Nephron (organoid): ENCODE results near the gene U2AF2.

ENCODE experiments used
- H3K27ac Mint-ChIP-seq, 3 experiments: 2 replicates each; pipeline ENCODE4 v1.8.0; 2020; ENCODE audit warnings: mixed read lengths in 3 of 3, mild to moderate bottlenecking in 2 of 3, moderate library complexity in 1 of 3
- H3K27me3 Mint-ChIP-seq: 2 replicates; pipeline ENCODE4 v1.8.0; 2021; ENCODE audit warnings: low read depth, mild to moderate bottlenecking, moderate library complexity, mixed read lengths
- H3K36me3 Mint-ChIP-seq: 2 replicates; pipeline ENCODE4 v1.8.0; 2020; ENCODE audit warnings: low read depth, mixed read lengths
- H3K4me1 Mint-ChIP-seq: 2 replicates; pipeline ENCODE4 v1.8.0; 2020; ENCODE audit warnings: mixed read lengths
- H3K4me3 Mint-ChIP-seq, 3 experiments: 2 replicates each; pipeline ENCODE4 v1.8.0; 2020; ENCODE audit warnings: mild to moderate bottlenecking in 3 of 3, mixed read lengths in 3 of 3, moderate library complexity in 2 of 3
- H3K9me3 Mint-ChIP-seq: 2 replicates; pipeline ENCODE4 v1.8.0; 2020; ENCODE audit warnings: mixed read lengths
- TF ChIP-seq, protein P1 (sequence below), 3 experiments: fragments of 200-600 bp; sonication (generic); IDR thresholded peaks; one replicate each; pipeline ENCODE4 v1.5.0; 2021; ENCODE audit warnings: antibody characterized with exemption in 3 of 3; ENCODE audit not compliant: unreplicated experiment in 3 of 3

The U2AF2 gene

GRCh38 chr19:55623130-55623529 lies 31.7 kb upstream of the U2AF2 start:
- Mint-ChIP-seq H3K4me3 (peak overlapping the region; percentile 91 to 94 (median 93)), H3K9me3 (no peaks in the 10 kb centered on the region), H3K27me3 (no peaks in the 10 kb centered on the region), H3K4me1 (peaks cover 18% of the 10 kb centered on the region), H3K27ac (peak overlapping the region; percentile 96 to 99 (median 98)), H3K36me3 (peaks cover 16% of the 10 kb centered on the region)
- TF ChIP-seq, protein P1, sequence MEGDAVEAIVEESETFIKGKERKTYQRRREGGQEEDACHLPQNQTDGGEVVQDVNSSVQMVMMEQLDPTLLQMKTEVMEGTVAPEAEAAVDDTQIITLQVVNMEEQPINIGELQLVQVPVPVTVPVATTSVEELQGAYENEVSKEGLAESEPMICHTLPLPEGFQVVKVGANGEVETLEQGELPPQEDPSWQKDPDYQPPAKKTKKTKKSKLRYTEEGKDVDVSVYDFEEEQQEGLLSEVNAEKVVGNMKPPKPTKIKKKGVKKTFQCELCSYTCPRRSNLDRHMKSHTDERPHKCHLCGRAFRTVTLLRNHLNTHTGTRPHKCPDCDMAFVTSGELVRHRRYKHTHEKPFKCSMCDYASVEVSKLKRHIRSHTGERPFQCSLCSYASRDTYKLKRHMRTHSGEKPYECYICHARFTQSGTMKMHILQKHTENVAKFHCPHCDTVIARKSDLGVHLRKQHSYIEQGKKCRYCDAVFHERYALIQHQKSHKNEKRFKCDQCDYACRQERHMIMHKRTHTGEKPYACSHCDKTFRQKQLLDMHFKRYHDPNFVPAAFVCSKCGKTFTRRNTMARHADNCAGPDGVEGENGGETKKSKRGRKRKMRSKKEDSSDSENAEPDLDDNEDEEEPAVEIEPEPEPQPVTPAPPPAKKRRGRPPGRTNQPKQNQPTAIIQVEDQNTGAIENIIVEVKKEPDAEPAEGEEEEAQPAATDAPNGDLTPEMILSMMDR (IDR thresholded peaks at IDR 0.05; ENCODE audit: unreplicated experiment in 3 of 3): no peak

DNA sequence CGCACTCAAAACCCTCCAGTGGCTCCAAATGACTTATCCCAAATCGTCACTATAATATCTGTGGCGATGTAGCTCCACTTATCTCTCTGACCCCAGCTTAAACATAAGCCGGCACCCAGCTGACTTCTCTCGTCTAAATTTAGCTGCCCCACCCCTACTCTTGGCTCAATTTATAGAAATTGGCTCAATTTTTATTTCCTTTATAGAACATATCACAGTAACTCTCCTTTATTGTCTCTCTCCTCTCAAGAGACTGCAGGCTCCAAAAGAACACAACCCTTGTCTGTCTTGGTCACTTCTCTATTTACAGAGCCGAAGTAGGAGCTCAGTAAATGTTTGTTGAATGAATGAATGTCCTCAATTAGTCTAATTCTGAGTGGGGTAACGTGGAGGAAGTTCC lies 31.3 kb upstream of the U2AF2 start:
- peaks cover 18% of the 10 kb centered on the region for H3K4me1 Mint-ChIP-seq
- no peaks in the 10 kb centered on the region for H3K27me3 Mint-ChIP-seq
- peaks cover 16% of the 10 kb centered on the region for H3K36me3 Mint-ChIP-seq
- peak overlapping the region; percentile 91 to 94 (median 93) for H3K4me3 Mint-ChIP-seq
- H3K9me3 Mint-ChIP-seq: no peaks in the 10 kb centered on the region
- H3K27ac Mint-ChIP-seq: peak overlapping the region; percentile 96 to 99 (median 98)
- TF ChIP-seq, protein P1 (IDR thresholded peaks at IDR 0.05; ENCODE audit: unreplicated experiment in 3 of 3): no peak

DNA sequence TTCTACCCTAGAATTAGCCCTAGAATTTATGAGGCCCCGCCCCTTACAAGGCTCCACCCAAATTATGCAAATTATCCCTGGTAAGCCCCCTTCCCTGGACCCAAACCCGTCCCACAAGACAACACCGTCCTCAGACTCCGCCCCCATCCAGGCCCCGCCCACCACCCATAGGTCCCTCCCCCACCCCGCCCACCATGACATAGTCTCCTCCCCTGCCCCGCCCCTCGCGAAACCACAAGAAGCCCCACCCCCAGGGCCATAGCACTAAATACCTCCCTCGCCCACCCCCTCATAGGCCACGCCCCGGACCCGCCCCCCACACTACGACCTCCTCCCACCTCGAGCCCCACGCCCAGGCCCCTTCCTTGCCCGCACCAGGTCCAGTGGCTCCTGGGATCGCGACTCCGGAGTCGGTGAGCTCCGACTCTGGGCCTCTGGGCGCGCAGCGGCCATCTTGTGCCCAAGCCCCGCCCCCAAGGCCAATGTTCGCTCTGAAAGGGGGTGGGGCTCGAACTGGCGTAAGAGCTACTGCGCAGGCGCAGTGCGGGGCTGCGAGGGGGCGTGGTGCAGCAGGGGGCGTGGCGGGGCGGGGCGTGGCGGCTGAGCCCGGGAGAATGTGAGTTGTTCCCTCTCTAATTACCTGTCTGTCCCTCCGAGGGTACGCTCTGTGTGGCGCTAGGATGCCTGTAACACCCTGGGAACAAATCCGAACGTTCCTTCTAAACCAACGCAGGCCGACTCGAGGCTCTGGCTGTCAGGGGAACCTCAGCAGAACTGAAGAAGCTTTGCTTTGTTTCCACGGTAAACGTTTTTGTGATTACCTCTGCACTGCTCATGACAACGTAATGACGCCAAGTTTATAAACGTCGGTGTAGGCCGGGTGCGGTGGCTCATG lies 30.5 kb upstream of the U2AF2 start, which contains the start of gene ZNF784:
TSS of gene ZNF784 (minus strand) at position 458 of the 895 bp plus-strand sequence. CDS start at position 453, 5 bp downstream.
- no peaks in the 10 kb centered on the region for H3K9me3 Mint-ChIP-seq

DNA sequence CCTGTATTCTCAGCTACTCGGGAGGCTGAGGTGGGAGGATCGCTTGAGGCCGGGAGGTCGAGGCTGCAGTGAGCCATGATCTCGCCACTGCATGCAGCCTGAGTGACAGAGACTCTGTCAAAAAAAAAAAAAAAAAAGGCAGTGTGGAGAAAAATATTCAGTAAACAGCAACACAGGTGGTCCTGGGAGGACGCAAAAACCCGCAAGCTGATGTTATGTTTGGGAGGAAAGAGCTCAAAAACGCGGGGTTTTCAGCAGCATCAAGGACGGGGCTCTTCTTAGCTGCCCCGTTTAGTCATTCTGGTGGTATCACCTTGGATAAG lies 29.9 kb upstream of the U2AF2 start:
- Mint-ChIP-seq H3K27ac (peak overlapping the region; percentile 96 to 99 (median 98)), H3K27me3 (no peaks in the 10 kb centered on the region), H3K4me1 (peaks cover 18% of the 10 kb centered on the region), H3K9me3 (no peaks in the 10 kb centered on the region), H3K4me3 (peak overlapping the region; percentile 91 to 94 (median 93)), H3K36me3 (peaks cover 16% of the 10 kb centered on the region)
- TF ChIP-seq, protein P1 (IDR thresholded peaks at IDR 0.05; ENCODE audit: unreplicated experiment in 3 of 3): no peak

More for the DNA sequence above, 30.5 kb upstream of the U2AF2 start, which contains the start of gene ZNF784:
- Mint-ChIP-seq H3K27me3 (no peaks in the 10 kb centered on the region), H3K36me3 (peaks cover 16% of the 10 kb centered on the region), H3K27ac (peak within 1 kb of the TSS; percentile 96 to 99 (median 98)), H3K4me3 (peak within 1 kb of the TSS; percentile 91 to 94 (median 93)), H3K4me1 (peaks cover 18% of the 10 kb centered on the region)
- TF ChIP-seq, protein P1 (IDR thresholded peaks at IDR 0.05; ENCODE audit: unreplicated experiment in 3 of 3): no peak

DNA sequence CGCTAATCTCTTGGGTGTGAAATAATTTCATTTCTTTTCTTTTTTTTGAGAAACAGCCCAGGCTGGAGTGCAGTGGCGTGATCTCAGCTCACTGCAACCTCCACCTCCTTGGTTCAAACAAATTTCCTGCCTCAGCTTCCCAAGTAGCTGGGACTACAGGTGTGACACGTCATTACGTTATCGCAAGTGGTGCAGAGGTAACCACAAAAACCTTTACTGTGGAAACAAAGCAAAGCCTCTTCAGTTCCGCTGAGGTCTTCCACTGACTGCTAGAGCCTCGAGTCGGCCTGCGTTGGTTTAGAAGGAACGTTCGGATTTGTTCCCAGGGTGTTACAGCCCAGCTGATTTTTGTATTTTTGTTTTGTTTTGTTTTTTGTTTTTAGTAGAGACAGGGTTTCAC lies 28.5 kb upstream of the U2AF2 start:
- no peak overlapping the region for H3K27ac Mint-ChIP-seq
- no peaks in the 10 kb centered on the region for H3K9me3 Mint-ChIP-seq
- H3K36me3 Mint-ChIP-seq: peaks cover 10% of the 10 kb centered on the region
- TF ChIP-seq, protein P1 (IDR thresholded peaks at IDR 0.05; ENCODE audit: unreplicated experiment in 3 of 3): no peak
- H3K27me3 Mint-ChIP-seq: no peaks in the 10 kb centered on the region
- H3K4me1 Mint-ChIP-seq: peaks cover 18% of the 10 kb centered on the region
- H3K4me3 Mint-ChIP-seq: peak overlapping the region in 2 of 3 experiments; percentile 59 to 70
